Mucosa of descending colon (tissue), 3 donors: Measurements from ENCODE around the gene MANEAL. TPM values are rescaled to one million over a fixed set of nuclear protein-coding genes. Genes with fewer than 3 reads are reported as not detected.

Source experiments
- ATAC-seq: fragments of 200-7000 bp; cut with Tn5 transposase; one replicate; pipeline ENCODE4 v1.9.1; 2020; ENCODE audit warnings: mild to moderate bottlenecking, moderate library complexity
- DNase-seq, 3 donors: peaks; one replicate each; pipeline ENCODE4 v3.0.0-alpha.2; 2020
- H3K36me3 ChIP-seq: fragments of 200-600 bp; one replicate; pipeline ENCODE4 v1.8.0; 2021; ENCODE audit warnings: low read depth, mild to moderate bottlenecking
- H3K4me1 ChIP-seq: fragments of 200-600 bp; one replicate; pipeline ENCODE4 v1.8.0; 2021; ENCODE audit warnings: low read depth, mild to moderate bottlenecking
- H3K4me3 ChIP-seq: fragments of 200-600 bp; one replicate; pipeline ENCODE4 v1.8.0; 2021; ENCODE audit warnings: mild to moderate bottlenecking
- H3K9me3 ChIP-seq: fragments of 200-600 bp; one replicate; pipeline ENCODE4 v1.8.0; 2021; ENCODE audit warnings: mild to moderate bottlenecking
- CTCF ChIP-seq: fragments of 200-600 bp; IDR thresholded peaks from one replicate; pipeline ENCODE4 v1.8.0; 2022; ENCODE audit warnings: antibody characterized with exemption, mild to moderate bottlenecking
- intact Hi-C, 2 donors: fragments of 100-400 bp; cut with DNase I in 1 of 2; cut with micrococcal nuclease in 1 of 2; formaldehyde crosslinking; loops; one replicate each; pipeline versions ENCODE4 v1.11.0 to v1.11.1; 2022; cut with DNase I, micrococcal nuclease
- total RNA-seq, 3 donors: library from RNA; stranded (reverse); fragmentation: NEBNext Ultra II Directional in 2 of 3; extraction: Animal tissue kit (Norgen Biotek cat#: 25700) in 2 of 3; gene quantifications; one replicate each; pipeline versions ENCODE4 v1.2.1 to v1.2.4, GENCODE V29; 2021 to 2023
- donor health status: DM: no; HTN: no; CAD: no; lungs with moderate emphysema.
- donor health status: DM: no; HTN: no; CAD: no.
- donor health status: DM: no; HTN: yes; CAD: no.

MANEAL gene
- total RNA-seq, 3 donors from 2014 or later, result 5.4 to 7.6 (median 6.5) TPM

GRCh38 chr1:37794372-37795339, 1.0 kb downstream of the MANEAL start:
- peak overlapping the region; percentile 22 for H3K4me3 ChIP-seq
- ATAC-seq, result peak; percentile 7
- H3K4me1 ChIP-seq, result peaks cover 6% of the 10 kb centered on the region
- no peak for TF ChIP-seq CTCF
- H3K9me3 ChIP-seq, result no peaks in the 10 kb centered on the region
- no peaks in the 10 kb centered on the region for H3K36me3 ChIP-seq
- intact Hi-C loops, result no loop called here
- no peak for DNase-seq

DNA sequence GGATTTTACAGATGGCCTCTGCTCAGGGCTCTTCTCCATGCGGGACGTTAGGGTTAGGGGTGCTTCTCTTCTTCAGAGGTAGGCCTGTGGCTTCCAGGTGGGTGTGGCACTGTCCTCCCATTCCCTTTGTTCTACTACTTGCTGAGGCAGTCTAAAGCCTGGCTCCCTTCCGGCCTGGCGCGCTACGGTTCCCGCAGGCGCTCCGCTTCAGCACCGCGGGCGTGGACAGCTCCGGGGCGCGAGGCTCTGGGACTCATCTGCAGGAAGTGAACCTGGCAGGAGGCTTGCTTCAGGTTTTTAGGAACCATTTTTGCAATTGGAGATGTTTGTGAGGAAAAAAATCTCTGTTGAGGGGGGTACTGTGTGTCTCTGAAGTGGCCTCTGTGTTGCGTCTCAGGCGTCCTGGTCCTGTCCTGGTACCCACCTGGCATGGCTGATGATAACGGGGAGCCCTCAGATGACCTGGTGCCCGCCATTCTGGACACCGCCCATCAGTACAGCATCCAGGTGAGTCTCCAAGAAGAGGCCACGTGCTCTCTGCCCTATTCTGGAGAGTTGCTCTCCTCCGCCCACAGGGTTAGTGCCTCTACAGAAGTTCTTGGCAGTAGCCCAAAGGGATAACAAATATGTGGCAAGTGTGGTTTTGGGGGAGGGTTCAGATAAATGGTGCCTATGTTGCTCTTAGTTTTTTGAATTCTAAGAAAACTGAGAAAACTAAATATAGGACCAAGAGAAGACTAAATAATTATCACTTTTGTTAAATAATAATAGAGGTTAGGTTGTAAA, 1.9 kb downstream of the MANEAL start:
- ATAC-seq (peak; percentile 80), DNase-seq (peak; percentile 68 to 85 (median 82))
- TF ChIP-seq CTCF, result no peak
- no peak overlapping the region for H3K4me3 ChIP-seq
- no peaks in the 10 kb centered on the region for H3K36me3 ChIP-seq
- H3K4me1 ChIP-seq, result peaks cover 6% of the 10 kb centered on the region
- H3K9me3 ChIP-seq, result no peaks in the 10 kb centered on the region
- intact Hi-C loops, result no loop called here

DNA sequence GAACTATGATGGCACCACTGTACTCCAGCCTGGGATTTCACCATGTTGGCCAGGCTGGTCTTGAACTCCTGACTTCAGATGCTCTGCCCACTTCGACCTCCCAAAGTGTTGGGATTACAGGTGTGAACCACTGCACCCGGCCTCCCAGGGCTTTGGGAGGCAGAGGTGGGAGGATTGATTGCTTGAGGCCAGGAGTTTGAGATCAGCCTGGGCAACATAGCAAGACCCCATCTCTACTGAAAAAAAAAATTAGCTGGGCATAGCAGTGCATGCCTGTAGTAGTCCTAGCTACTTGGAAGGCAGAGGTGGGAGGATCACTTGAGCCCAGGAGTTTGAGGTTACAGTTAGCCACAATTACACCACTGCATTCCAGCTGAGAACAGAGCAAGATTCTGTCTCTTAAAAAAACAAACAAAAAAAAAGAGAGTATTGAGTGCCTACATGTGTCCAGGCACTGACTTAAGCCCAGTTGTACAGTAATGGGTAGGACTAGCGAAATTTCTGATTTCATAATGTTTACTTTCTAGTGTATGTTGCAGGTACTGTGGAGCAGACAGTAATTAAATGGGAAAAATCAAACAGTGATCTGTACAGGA, 4.2 kb downstream of the MANEAL start:
- intact Hi-C loops, result no loop called here
- Histone ChIP-seq H3K4me3 (no peak overlapping the region), H3K9me3 (no peaks in the 10 kb centered on the region), H3K36me3 (no peaks in the 10 kb centered on the region), H3K4me1 (peaks cover 6% of the 10 kb centered on the region)
- TF ChIP-seq CTCF, result no peak
- no peak for DNase-seq
- ATAC-seq, result no peak

- Histone ChIP-seq H3K9me3 (no peaks in the 10 kb centered on the region), H3K36me3 (peaks cover 16% of the 10 kb centered on the region), H3K4me1 (peaks cover 8% of the 10 kb centered on the region), H3K4me3 (no peak overlapping the region)
- DNase-seq (no peak), ATAC-seq (no peak)
- intact Hi-C loops, result no loop called here
- no peak for TF ChIP-seq CTCF
Observed at GRCh38 chr1:37802439-37802838, 8.8 kb downstream of the MANEAL start.

- H3K36me3 ChIP-seq, result peaks cover 16% of the 10 kb centered on the region
- peaks cover 16% of the 10 kb centered on the region for H3K4me1 ChIP-seq
- peak overlapping the region; percentile 76 for H3K4me3 ChIP-seq
- DNase-seq (peak in 1 of 3 donors; percentile 36), ATAC-seq (no peak)
- intact Hi-C loops, result no loop called here
- TF ChIP-seq CTCF, result no peak
- H3K9me3 ChIP-seq, result no peaks in the 10 kb centered on the region
Observed at GRCh38 chr1:37807220-37807554, 13.5 kb downstream of the MANEAL start.
